ENCODE results near the gene HNRNPA3.

- TF ChIP-seq CTCF (IDR thresholded peaks at IDR 0.05; ENCODE audit: borderline replicate concordance, extremely low read depth, low read length, poor library complexity, severe bottlenecking) (no peak), EZH2 (IDR thresholded peaks at IDR 0.05; ENCODE audit: borderline replicate concordance, low read depth, low read length, severe bottlenecking) (no peak)
These were observed 47.8 kb downstream of the HNRNPA3 start for GRCh38 chr2:177260379-177260778.

Data from DND-41 (cell line).